ENCODE results near the gene GRIK4.

Gene GRIK4

GRCh38 chr11:120918257-120918656 is 406.7 kb downstream of the GRIK4 start:
- no peak overlapping the region for H3K4me3 ChIP-seq (ENCODE audit: low read length, poor library complexity, severe bottlenecking)

GRCh38 chr11:120919045-120919444 is 407.5 kb downstream of the GRIK4 start:
- H3K36me3 ChIP-seq (ENCODE audit: insufficient read depth, low read length): no peaks in the 10 kb centered on the region
- H3K9me3 ChIP-seq (ENCODE audit: insufficient read depth, low read depth, low read length): no peaks in the 10 kb centered on the region
- no peaks in the 10 kb centered on the region for H3K79me2 ChIP-seq (ENCODE audit: insufficient read depth, low read length)
- H3K4me1 ChIP-seq (ENCODE audit: insufficient read depth, low read length, poor library complexity, severe bottlenecking): no peaks in the 10 kb centered on the region
- TF ChIP-seq, protein P1, sequence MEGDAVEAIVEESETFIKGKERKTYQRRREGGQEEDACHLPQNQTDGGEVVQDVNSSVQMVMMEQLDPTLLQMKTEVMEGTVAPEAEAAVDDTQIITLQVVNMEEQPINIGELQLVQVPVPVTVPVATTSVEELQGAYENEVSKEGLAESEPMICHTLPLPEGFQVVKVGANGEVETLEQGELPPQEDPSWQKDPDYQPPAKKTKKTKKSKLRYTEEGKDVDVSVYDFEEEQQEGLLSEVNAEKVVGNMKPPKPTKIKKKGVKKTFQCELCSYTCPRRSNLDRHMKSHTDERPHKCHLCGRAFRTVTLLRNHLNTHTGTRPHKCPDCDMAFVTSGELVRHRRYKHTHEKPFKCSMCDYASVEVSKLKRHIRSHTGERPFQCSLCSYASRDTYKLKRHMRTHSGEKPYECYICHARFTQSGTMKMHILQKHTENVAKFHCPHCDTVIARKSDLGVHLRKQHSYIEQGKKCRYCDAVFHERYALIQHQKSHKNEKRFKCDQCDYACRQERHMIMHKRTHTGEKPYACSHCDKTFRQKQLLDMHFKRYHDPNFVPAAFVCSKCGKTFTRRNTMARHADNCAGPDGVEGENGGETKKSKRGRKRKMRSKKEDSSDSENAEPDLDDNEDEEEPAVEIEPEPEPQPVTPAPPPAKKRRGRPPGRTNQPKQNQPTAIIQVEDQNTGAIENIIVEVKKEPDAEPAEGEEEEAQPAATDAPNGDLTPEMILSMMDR (conservative IDR thresholded peaks at IDR 0.05; ENCODE audit: low read length): no peak
- TF ChIP-seq EZH2phosphoT487 (IDR thresholded peaks at IDR 0.05; ENCODE audit: borderline replicate concordance): no peak
- H3K4me3 ChIP-seq (ENCODE audit: low read length, poor library complexity, severe bottlenecking): no peak overlapping the region
- no peaks in the 10 kb centered on the region for H3F3A ChIP-seq (ENCODE audit: low read depth)
- H3K9me2 ChIP-seq (replicated peaks; ENCODE audit: low read depth, low read length): no peaks in the 10 kb centered on the region
- no peaks in the 10 kb centered on the region for H3K27me3 ChIP-seq (ENCODE audit: insufficient read depth, low read length, poor library complexity, severe bottlenecking)
- no peak overlapping the region for H2AFZ ChIP-seq (ENCODE audit: low read length)
- H4K20me1 ChIP-seq (ENCODE audit: insufficient read depth, low read length, poor library complexity, severe bottlenecking): no peaks in the 10 kb centered on the region
- no peak overlapping the region for H3K4me2 ChIP-seq (ENCODE audit: low read depth, low read length, poor library complexity, severe bottlenecking)
- no peak overlapping the region for H3K9ac ChIP-seq (ENCODE audit: low read depth, low read length, poor library complexity, severe bottlenecking)

More at GRCh38 chr11:120918257-120918656, 406.7 kb downstream of the GRIK4 start:
- no peaks in the 10 kb centered on the region for H3K36me3 ChIP-seq (ENCODE audit: insufficient read depth, low read length)
- no peaks in the 10 kb centered on the region for H3K9me3 ChIP-seq (ENCODE audit: insufficient read depth, low read depth, low read length)
- no peak overlapping the region for H3K9ac ChIP-seq (ENCODE audit: low read depth, low read length, poor library complexity, severe bottlenecking)
- no peaks in the 10 kb centered on the region for H3K9me2 ChIP-seq (replicated peaks; ENCODE audit: low read depth, low read length)
- TF ChIP-seq, protein P1 (conservative IDR thresholded peaks at IDR 0.05; ENCODE audit: low read length): no peak
- no peak for TF ChIP-seq EZH2phosphoT487 (IDR thresholded peaks at IDR 0.05; ENCODE audit: borderline replicate concordance)
- H3K27me3 ChIP-seq (ENCODE audit: insufficient read depth, low read length, poor library complexity, severe bottlenecking): no peaks in the 10 kb centered on the region
- no peaks in the 10 kb centered on the region for H4K20me1 ChIP-seq (ENCODE audit: insufficient read depth, low read length, poor library complexity, severe bottlenecking)
- no peak overlapping the region for H3K4me2 ChIP-seq (ENCODE audit: low read depth, low read length, poor library complexity, severe bottlenecking)
- no peaks in the 10 kb centered on the region for H3K4me1 ChIP-seq (ENCODE audit: insufficient read depth, low read length, poor library complexity, severe bottlenecking)
- H2AFZ ChIP-seq (ENCODE audit: low read length): no peak overlapping the region
- no peaks in the 10 kb centered on the region for H3K79me2 ChIP-seq (ENCODE audit: insufficient read depth, low read length)
- no peaks in the 10 kb centered on the region for H3F3A ChIP-seq (ENCODE audit: low read depth)

DNA sequence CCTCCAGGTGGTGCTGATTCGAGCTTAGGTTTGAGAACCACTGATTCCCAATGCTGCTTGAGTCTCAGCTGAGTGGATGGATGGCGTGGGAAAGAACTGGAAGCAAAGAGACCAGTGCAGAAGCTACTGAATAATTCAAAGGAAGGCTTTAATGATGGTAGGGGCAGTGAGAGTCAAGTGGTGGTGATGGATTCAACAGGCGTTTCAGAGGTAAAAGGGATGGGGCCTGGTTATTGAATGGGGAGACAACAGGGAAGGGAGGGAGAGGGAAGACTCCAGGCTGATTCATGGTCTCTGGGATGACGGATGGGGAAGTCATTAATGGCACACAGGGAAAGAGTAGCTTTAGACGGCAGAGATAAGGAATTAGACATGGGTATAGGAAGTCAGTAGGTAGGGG is 408.0 kb downstream of the GRIK4 start:
- no peaks in the 10 kb centered on the region for H3K36me3 ChIP-seq (ENCODE audit: insufficient read depth, low read length)
- no peak for TF ChIP-seq EZH2phosphoT487 (IDR thresholded peaks at IDR 0.05; ENCODE audit: borderline replicate concordance)
- TF ChIP-seq, protein P1 (conservative IDR thresholded peaks at IDR 0.05; ENCODE audit: low read length): no peak
- no peaks in the 10 kb centered on the region for H3F3A ChIP-seq (ENCODE audit: low read depth)
- H2AFZ ChIP-seq (ENCODE audit: low read length): no peak overlapping the region
- no peaks in the 10 kb centered on the region for H3K27me3 ChIP-seq (ENCODE audit: insufficient read depth, low read length, poor library complexity, severe bottlenecking)
- H3K4me1 ChIP-seq (ENCODE audit: insufficient read depth, low read length, poor library complexity, severe bottlenecking): no peaks in the 10 kb centered on the region
- no peaks in the 10 kb centered on the region for H3K9me3 ChIP-seq (ENCODE audit: insufficient read depth, low read depth, low read length)
- no peaks in the 10 kb centered on the region for H3K79me2 ChIP-seq (ENCODE audit: insufficient read depth, low read length)
- H4K20me1 ChIP-seq (ENCODE audit: insufficient read depth, low read length, poor library complexity, severe bottlenecking): no peaks in the 10 kb centered on the region
- no peak overlapping the region for H3K4me3 ChIP-seq (ENCODE audit: low read length, poor library complexity, severe bottlenecking)
- no peak overlapping the region for H3K4me2 ChIP-seq (ENCODE audit: low read depth, low read length, poor library complexity, severe bottlenecking)
- no peak overlapping the region for H3K9ac ChIP-seq (ENCODE audit: low read depth, low read length, poor library complexity, severe bottlenecking)
- H3K9me2 ChIP-seq (replicated peaks; ENCODE audit: low read depth, low read length): no peaks in the 10 kb centered on the region
